Stimulated activated CD4-positive, alpha-beta T cell treated with anti-CD3 and anti-CD28 coated beads, TNF-alpha, amount 100 ng/mL, for 1 hour (primary cell): ENCODE measurements around the gene PACSIN2.
"Not testable (repeated sequence)": the region's sequence is repeated elsewhere in the genome, so short reads cannot be mapped to it uniquely, and the experiment has no call there.

Experiments used
- DNase-seq, 3 donors: peaks; one replicate each; pipeline ENCODE4 v3.0.0-alpha.2; 2020; ENCODE audit warnings: low read depth in 3 of 3, low spot score in 1 of 3

PACSIN2 gene

GRCh38 chr22:42928969-42929837 lies 85.7 kb downstream of the PACSIN2 start:
- no peak for DNase-seq

GRCh38 chr22:42927966-42928365 lies 87.0 kb downstream of the PACSIN2 start:
- DNase-seq: no peak

- DNase-seq: no peak
These were observed 88.2 kb downstream of the PACSIN2 start for GRCh38 chr22:42926768-42927167.

GRCh38 chr22:42926104-42926503 lies 88.8 kb downstream of the PACSIN2 start:
- DNase-seq: no peak

GRCh38 chr22:42925598-42925997 lies 89.4 kb downstream of the PACSIN2 start:
- DNase-seq: no peak

- not testable (repeated sequence) for DNase-seq
These were observed 89.9 kb downstream of the PACSIN2 start for GRCh38 chr22:42925031-42925430.

GRCh38 chr22:42924436-42924835 lies 90.5 kb downstream of the PACSIN2 start:
- no peak for DNase-seq

- no peak for DNase-seq
These were observed 92.4 kb downstream of the PACSIN2 start for GRCh38 chr22:42922374-42923191.

GRCh38 chr22:42920101-42920820 lies 94.7 kb downstream of the PACSIN2 start:
- DNase-seq: no peak

- DNase-seq: no peak
These were observed 95.8 kb downstream of the PACSIN2 start for GRCh38 chr22:42919199-42919598.

GRCh38 chr22:42918500-42918899 lies 96.4 kb downstream of the PACSIN2 start:
- DNase-seq: no peak

GRCh38 chr22:42917358-42917757 lies 97.6 kb downstream of the PACSIN2 start:
- DNase-seq: not testable (repeated sequence)

- DNase-seq: no peak
These were observed 98.8 kb downstream of the PACSIN2 start for GRCh38 chr22:42915980-42916765.

GRCh38 chr22:42914511-42915076 lies 100.4 kb downstream of the PACSIN2 start:
- no peak for DNase-seq

- DNase-seq: no peak
These were observed 101.0 kb downstream of the PACSIN2 start for GRCh38 chr22:42913874-42914510.

GRCh38 chr22:42912059-42912458 lies 102.9 kb downstream of the PACSIN2 start:
- no peak for DNase-seq

- DNase-seq: no peak
These were observed 104.6 kb downstream of the PACSIN2 start for GRCh38 chr22:42910221-42910942.

- DNase-seq: no peak
These were observed 105.4 kb downstream of the PACSIN2 start for GRCh38 chr22:42909363-42910058.

- no peak for DNase-seq
These were observed 106.6 kb downstream of the PACSIN2 start for GRCh38 chr22:42908374-42908746.
